ENCODE results near the gene GNPNAT1.

Gene GNPNAT1

DNA sequence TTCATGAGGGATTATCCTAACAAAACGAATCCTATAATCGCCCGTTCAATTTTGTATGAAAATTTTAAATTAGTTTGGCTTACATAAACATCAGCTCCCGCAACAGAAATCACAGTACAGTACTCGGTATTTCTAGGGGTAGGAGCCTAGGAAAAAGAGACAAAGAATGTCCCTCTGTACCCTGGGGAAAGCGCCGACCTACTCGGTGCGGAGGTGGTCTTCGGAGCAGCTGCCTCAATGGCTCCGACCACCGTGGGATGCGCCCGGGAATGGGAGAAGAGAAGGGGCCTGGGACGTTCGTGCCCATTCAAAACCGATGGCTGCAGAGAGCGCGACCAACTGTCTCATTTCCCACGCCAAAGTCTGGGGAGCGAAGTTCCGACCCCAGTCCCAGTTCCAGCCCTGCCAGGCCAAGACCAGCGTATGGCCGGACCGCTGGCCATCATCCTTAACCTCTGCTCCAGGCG lies 618 bp downstream of the GNPNAT1 start:
- Histone ChIP-seq H3K9ac (ENCODE audit: low read depth, low read length, poor library complexity) (peak overlapping the region; percentile 92), H3K36me3 (replicated peaks in 1 of 2; ENCODE audit: control insufficient read depth in 2 of 2, insufficient read depth in 2 of 2, low read length in 2 of 2) (no peaks in the 10 kb centered on the region), H2BK15ac (ENCODE audit: low read length) (no peak overlapping the region), H3K27me3 (ENCODE audit: control insufficient read depth in 3 of 3, insufficient read depth in 3 of 3, low read depth in 1 of 3, low read length in 3 of 3) (no peaks in the 10 kb centered on the region), H3K4me1 (ENCODE audit: control insufficient read depth in 2 of 2, insufficient read depth in 1 of 2, low read depth in 1 of 2, low read length in 2 of 2) (peaks cover 2 to 5% of the 10 kb centered on the region in 2 donors), H3K79me1 (ENCODE audit: low read depth, low read length) (no peaks in the 10 kb centered on the region), H3K4ac (ENCODE audit: low read length) (no peak overlapping the region), H3K14ac (ENCODE audit: low read length) (peak overlapping the region; percentile 89), H3K18ac (ENCODE audit: low read length) (peak overlapping the region; percentile 96), H3K4me3 (ENCODE audit: low read length in 2 of 2) (peak overlapping the region; percentile 63 to 95), H2BK12ac (ENCODE audit: low read length) (no peak overlapping the region), H3K23ac (ENCODE audit: low read depth, low read length, poor library complexity) (peak overlapping the region; percentile 68), H2AK5ac (ENCODE audit: low read depth, low read length) (peak overlapping the region; percentile 61), H3K27ac (replicated peaks; ENCODE audit: low read length) (peak overlapping the region; percentile 83), H3K9me3 (replicated peaks in 1 of 2; ENCODE audit: control insufficient read depth in 2 of 2, insufficient read depth in 1 of 2, low read depth in 1 of 2, low read length in 2 of 2) (no peaks in the 10 kb centered on the region), H4K91ac (ENCODE audit: low read depth, low read length, poor library complexity) (no peak overlapping the region), H3K4me2 (ENCODE audit: insufficient read depth, low read length, poor library complexity, severe bottlenecking) (peak overlapping the region; percentile 99), H2BK120ac (ENCODE audit: low read depth, low read length) (peak overlapping the region; percentile 81), H2AFZ (ENCODE audit: low read length) (peak overlapping the region; percentile 97), H4K8ac (ENCODE audit: low read depth, low read length) (peak overlapping the region; percentile 92), H2BK5ac (ENCODE audit: low read length) (peak overlapping the region; percentile 82)
- DNase-seq (ENCODE audit: low spot score) = no peak
- WGBS, 2 donors (ENCODE audit: extremely low coverage in 2 of 2, insufficient read length in 2 of 2, insufficient replicate concordance in 1 of 2) = no CpG with 5 or more reads among the region's 26 CpGs

DNA sequence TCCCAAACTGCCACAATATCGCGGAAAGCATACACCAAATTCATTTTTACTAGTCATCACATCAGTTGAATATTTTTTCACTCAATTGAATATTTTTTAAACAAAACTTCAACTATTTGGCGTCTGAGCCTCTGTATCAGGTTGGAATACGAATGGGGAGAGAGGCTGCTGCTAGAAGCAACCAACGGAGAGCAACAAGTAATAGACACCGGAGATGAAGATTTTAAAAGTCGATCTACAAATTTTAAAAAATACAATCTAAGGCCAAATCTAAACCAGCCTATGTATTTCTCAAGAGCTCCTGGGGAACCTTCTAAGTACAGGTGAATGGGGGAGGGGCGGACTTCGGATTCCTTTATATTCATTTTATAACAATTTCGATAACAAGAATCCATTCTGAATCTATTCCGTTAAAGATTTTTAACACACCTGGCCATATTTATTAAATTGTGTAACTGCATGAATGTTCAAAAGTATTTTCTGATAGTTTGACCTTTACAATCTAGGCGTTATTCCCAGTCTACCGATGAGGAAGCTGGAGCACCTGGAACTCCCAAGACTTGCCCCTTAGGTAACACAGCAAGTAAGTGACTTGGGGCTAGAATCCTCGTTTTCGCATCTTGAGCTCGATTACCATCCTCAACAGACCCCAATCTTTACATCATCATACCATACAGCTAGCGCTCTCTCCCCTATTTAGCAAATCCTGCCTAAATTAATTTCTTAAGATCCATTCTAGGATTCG lies 1.2 kb downstream of the GNPNAT1 start:
- Histone ChIP-seq H3K4me2 (ENCODE audit: insufficient read depth, low read length, poor library complexity, severe bottlenecking) (peak overlapping the region; percentile 99), H3K4me1 (ENCODE audit: control insufficient read depth in 2 of 2, insufficient read depth in 1 of 2, low read depth in 1 of 2, low read length in 2 of 2) (peaks cover 2 to 5% of the 10 kb centered on the region in 2 donors), H3K27me3 (ENCODE audit: control insufficient read depth in 3 of 3, insufficient read depth in 3 of 3, low read depth in 1 of 3, low read length in 3 of 3) (no peaks in the 10 kb centered on the region), H2BK120ac (ENCODE audit: low read depth, low read length) (no peak overlapping the region), H2BK15ac (ENCODE audit: low read length) (no peak overlapping the region), H3K9ac (ENCODE audit: low read depth, low read length, poor library complexity) (no peak overlapping the region), H2AK5ac (ENCODE audit: low read depth, low read length) (no peak overlapping the region), H3K14ac (ENCODE audit: low read length) (no peak overlapping the region), H2AFZ (ENCODE audit: low read length) (peak overlapping the region; percentile 97), H3K27ac (replicated peaks; ENCODE audit: low read length) (no peak overlapping the region), H3K23ac (ENCODE audit: low read depth, low read length, poor library complexity) (no peak overlapping the region), H2BK5ac (ENCODE audit: low read length) (no peak overlapping the region), H3K4me3 (ENCODE audit: low read length in 2 of 2) (peak overlapping the region; percentile 63 to 95), H2BK12ac (ENCODE audit: low read length) (no peak overlapping the region), H3K36me3 (replicated peaks in 1 of 2; ENCODE audit: control insufficient read depth in 2 of 2, insufficient read depth in 2 of 2, low read length in 2 of 2) (no peaks in the 10 kb centered on the region), H4K91ac (ENCODE audit: low read depth, low read length, poor library complexity) (no peak overlapping the region), H3K4ac (ENCODE audit: low read length) (no peak overlapping the region), H3K79me1 (ENCODE audit: low read depth, low read length) (no peaks in the 10 kb centered on the region), H3K18ac (ENCODE audit: low read length) (no peak overlapping the region), H4K8ac (ENCODE audit: low read depth, low read length) (no peak overlapping the region), H3K9me3 (replicated peaks in 1 of 2; ENCODE audit: control insufficient read depth in 2 of 2, insufficient read depth in 1 of 2, low read depth in 1 of 2, low read length in 2 of 2) (no peaks in the 10 kb centered on the region)
- DNase-seq (ENCODE audit: low spot score) = no peak
- no CpG with 5 or more reads among the region's 18 CpGs for WGBS, 2 donors (ENCODE audit: extremely low coverage in 2 of 2, insufficient read length in 2 of 2, insufficient replicate concordance in 1 of 2)

DNA sequence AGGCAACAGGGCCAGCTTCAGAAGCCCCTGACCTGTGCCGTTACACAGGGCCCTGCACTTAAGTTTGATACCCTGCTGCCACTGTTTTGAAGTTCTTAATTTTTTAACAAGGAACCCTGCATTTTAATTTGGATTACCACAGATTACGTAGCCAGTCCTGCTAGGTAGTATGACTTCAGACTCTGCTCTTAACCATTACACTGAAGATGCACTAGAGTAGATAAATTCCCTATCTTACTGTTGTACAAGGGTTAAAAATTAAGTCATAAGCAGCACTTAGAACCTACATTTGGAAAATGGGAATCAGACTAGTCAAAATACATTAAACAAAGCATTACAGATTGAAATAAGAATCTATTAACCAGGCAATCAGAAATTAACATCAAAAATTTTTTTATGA lies 2.3 kb downstream of the GNPNAT1 start:
- Histone ChIP-seq H4K91ac (ENCODE audit: low read depth, low read length, poor library complexity) (no peak overlapping the region), H3K79me1 (ENCODE audit: low read depth, low read length) (no peaks in the 10 kb centered on the region), H3K9me3 (replicated peaks in 1 of 2; ENCODE audit: control insufficient read depth in 2 of 2, insufficient read depth in 1 of 2, low read depth in 1 of 2, low read length in 2 of 2) (no peaks in the 10 kb centered on the region), H3K4me2 (ENCODE audit: insufficient read depth, low read length, poor library complexity, severe bottlenecking) (no peak overlapping the region), H2BK12ac (ENCODE audit: low read length) (no peak overlapping the region), H3K9ac (ENCODE audit: low read depth, low read length, poor library complexity) (no peak overlapping the region), H3K27ac (replicated peaks; ENCODE audit: low read length) (no peak overlapping the region), H3K4ac (ENCODE audit: low read length) (no peak overlapping the region), H3K18ac (ENCODE audit: low read length) (no peak overlapping the region), H2AFZ (ENCODE audit: low read length) (no peak overlapping the region), H2BK15ac (ENCODE audit: low read length) (no peak overlapping the region), H3K23ac (ENCODE audit: low read depth, low read length, poor library complexity) (no peak overlapping the region), H2BK120ac (ENCODE audit: low read depth, low read length) (no peak overlapping the region), H3K4me3 (ENCODE audit: low read length in 2 of 2) (no peak overlapping the region), H3K4me1 (ENCODE audit: control insufficient read depth in 2 of 2, insufficient read depth in 1 of 2, low read depth in 1 of 2, low read length in 2 of 2) (peaks cover 2 to 5% of the 10 kb centered on the region in 2 donors), H2BK5ac (ENCODE audit: low read length) (no peak overlapping the region), H3K36me3 (replicated peaks in 1 of 2; ENCODE audit: control insufficient read depth in 2 of 2, insufficient read depth in 2 of 2, low read length in 2 of 2) (peaks cover 0 to 4% of the 10 kb centered on the region in 2 donors), H4K8ac (ENCODE audit: low read depth, low read length) (no peak overlapping the region), H3K27me3 (ENCODE audit: control insufficient read depth in 3 of 3, insufficient read depth in 3 of 3, low read depth in 1 of 3, low read length in 3 of 3) (no peaks in the 10 kb centered on the region), H2AK5ac (ENCODE audit: low read depth, low read length) (no peak overlapping the region), H3K14ac (ENCODE audit: low read length) (no peak overlapping the region)
- no peak for DNase-seq (ENCODE audit: low spot score)
- no CpG with 5 or more reads among the region's 2 CpGs for WGBS, 2 donors (ENCODE audit: extremely low coverage in 2 of 2, insufficient read length in 2 of 2, insufficient replicate concordance in 1 of 2)

DNA sequence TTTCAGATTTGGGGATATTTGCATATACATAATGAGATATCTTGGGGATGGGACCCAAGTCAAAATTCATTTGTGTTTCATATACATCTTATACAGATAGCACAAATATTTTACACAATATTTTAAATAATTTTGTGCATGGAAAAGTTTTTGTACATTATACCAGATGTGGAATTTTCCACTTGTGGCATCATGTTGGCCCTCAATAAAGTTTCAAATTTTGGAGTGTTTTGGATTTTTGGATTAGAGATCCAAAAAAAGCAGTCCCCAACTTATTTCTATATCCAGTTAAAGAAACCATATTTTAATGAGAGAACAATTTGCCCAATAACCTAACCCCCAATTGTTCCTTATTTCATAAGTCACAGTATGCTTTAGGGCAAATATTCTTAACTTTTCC lies 4.5 kb downstream of the GNPNAT1 start:
- Histone ChIP-seq H3K79me1 (ENCODE audit: low read depth, low read length) (no peaks in the 10 kb centered on the region), H3K27me3 (ENCODE audit: control insufficient read depth in 3 of 3, insufficient read depth in 3 of 3, low read depth in 1 of 3, low read length in 3 of 3) (no peaks in the 10 kb centered on the region), H3K9me3 (replicated peaks in 1 of 2; ENCODE audit: control insufficient read depth in 2 of 2, insufficient read depth in 1 of 2, low read depth in 1 of 2, low read length in 2 of 2) (no peaks in the 10 kb centered on the region), H2AFZ (ENCODE audit: low read length) (no peak overlapping the region), H3K9ac (ENCODE audit: low read depth, low read length, poor library complexity) (no peak overlapping the region), H4K8ac (ENCODE audit: low read depth, low read length) (no peak overlapping the region), H2BK12ac (ENCODE audit: low read length) (no peak overlapping the region), H3K4me1 (ENCODE audit: control insufficient read depth in 2 of 2, insufficient read depth in 1 of 2, low read depth in 1 of 2, low read length in 2 of 2) (peaks cover 2 to 3% of the 10 kb centered on the region in 2 donors), H3K18ac (ENCODE audit: low read length) (no peak overlapping the region), H3K23ac (ENCODE audit: low read depth, low read length, poor library complexity) (no peak overlapping the region), H3K4ac (ENCODE audit: low read length) (no peak overlapping the region), H4K91ac (ENCODE audit: low read depth, low read length, poor library complexity) (no peak overlapping the region), H2BK15ac (ENCODE audit: low read length) (no peak overlapping the region), H2BK120ac (ENCODE audit: low read depth, low read length) (no peak overlapping the region), H2AK5ac (ENCODE audit: low read depth, low read length) (no peak overlapping the region), H3K27ac (replicated peaks; ENCODE audit: low read length) (no peak overlapping the region), H3K4me3 (ENCODE audit: low read length in 2 of 2) (no peak overlapping the region), H3K4me2 (ENCODE audit: insufficient read depth, low read length, poor library complexity, severe bottlenecking) (no peak overlapping the region), H3K36me3 (replicated peaks in 1 of 2; ENCODE audit: control insufficient read depth in 2 of 2, insufficient read depth in 2 of 2, low read length in 2 of 2) (peaks cover 0 to 25% of the 10 kb centered on the region in 2 donors), H2BK5ac (ENCODE audit: low read length) (no peak overlapping the region), H3K14ac (ENCODE audit: low read length) (no peak overlapping the region)
- DNase-seq (ENCODE audit: low spot score) = no peak
